Measurements from ENCODE around the gene ZFP42.
"Not testable (repeated sequence)": the region's sequence is repeated elsewhere in the genome, so short reads cannot be mapped to it uniquely, and the experiment has no call there.

Gene ZFP42

GRCh38 chr4:188021548-188022249 lies 26.1 kb downstream of the ZFP42 start:
- DNase-seq (ENCODE audit: low spot score) = no peak

- no peak for DNase-seq (ENCODE audit: low spot score)
Observed at GRCh38 chr4:188023682-188024081, 28.1 kb downstream of the ZFP42 start.

- no peak for DNase-seq (ENCODE audit: low spot score)
Observed at GRCh38 chr4:188025476-188025875, 29.9 kb downstream of the ZFP42 start.

GRCh38 chr4:188029114-188029513 lies 33.5 kb downstream of the ZFP42 start:
- no peak for DNase-seq (ENCODE audit: low spot score)

GRCh38 chr4:188030401-188030800 lies 34.8 kb downstream of the ZFP42 start:
- no peak for DNase-seq (ENCODE audit: low spot score)

- no peak for DNase-seq (ENCODE audit: low spot score)
Observed at GRCh38 chr4:188031751-188032150, 36.2 kb downstream of the ZFP42 start.

GRCh38 chr4:188032170-188032569 lies 36.6 kb downstream of the ZFP42 start:
- DNase-seq (ENCODE audit: low spot score) = no peak

- DNase-seq (ENCODE audit: low spot score) = no peak
Observed at GRCh38 chr4:188032583-188032982, 37.0 kb downstream of the ZFP42 start.

GRCh38 chr4:188037003-188037713 lies 41.6 kb downstream of the ZFP42 start:
- no peak for DNase-seq (ENCODE audit: low spot score)

- DNase-seq (ENCODE audit: low spot score) = no peak
Observed at GRCh38 chr4:188041721-188042120, 46.1 kb downstream of the ZFP42 start.

- DNase-seq (ENCODE audit: low spot score) = no peak
Observed at GRCh38 chr4:188042191-188042590, 46.6 kb downstream of the ZFP42 start.

- no peak for DNase-seq (ENCODE audit: low spot score)
Observed at GRCh38 chr4:188043154-188043553, 47.6 kb downstream of the ZFP42 start.

GRCh38 chr4:188045461-188045860 lies 49.9 kb downstream of the ZFP42 start:
- not testable (repeated sequence) for DNase-seq (ENCODE audit: low spot score)

- no peak for DNase-seq (ENCODE audit: low spot score)
Observed at GRCh38 chr4:188046657-188047056, 51.1 kb downstream of the ZFP42 start.

GRCh38 chr4:188053302-188053701 lies 57.7 kb downstream of the ZFP42 start:
- no peak for DNase-seq (ENCODE audit: low spot score)
